ENCODE results near the gene NAV2. TPM values are rescaled to one million over a fixed set of nuclear protein-coding genes. Genes with fewer than 3 reads are reported as not detected.
"Not testable (repeated sequence)": the region's sequence is repeated elsewhere in the genome, so short reads cannot be mapped to it uniquely, and the experiment has no call there.

NAV2 gene
- total RNA-seq, 1 donor from 2014 or later = 47.3 TPM

GRCh38 chr11:19921976-19922688 is 209.5 kb downstream of the NAV2 start:
- DNase-seq (ENCODE audit: low spot score) = no peak

DNA sequence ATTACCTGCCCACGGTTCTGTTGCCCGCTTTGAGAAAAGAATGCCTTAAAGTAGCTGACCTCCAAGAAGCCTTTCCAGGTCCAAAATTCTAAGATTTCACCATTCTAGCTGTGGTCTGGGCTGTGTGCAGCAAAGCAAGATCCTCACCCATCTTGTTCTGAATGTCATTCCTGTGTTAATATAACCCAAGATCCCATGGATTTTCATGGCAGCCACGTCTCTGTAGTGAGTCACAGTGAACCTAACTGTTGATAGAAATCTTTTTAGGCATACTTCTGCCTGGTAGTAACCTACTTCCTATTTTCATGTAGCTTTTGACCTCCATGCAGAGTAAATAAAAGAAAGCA is 210.0 kb downstream of the NAV2 start:
- no peak for DNase-seq (ENCODE audit: low spot score)

GRCh38 chr11:19923626-19924025 is 211.0 kb downstream of the NAV2 start:
- no peak for DNase-seq (ENCODE audit: low spot score)

GRCh38 chr11:19924311-19924710 is 211.7 kb downstream of the NAV2 start:
- DNase-seq (ENCODE audit: low spot score) = no peak

GRCh38 chr11:19924716-19925115 is 212.1 kb downstream of the NAV2 start:
- DNase-seq (ENCODE audit: low spot score) = no peak

GRCh38 chr11:19927403-19927802 is 214.8 kb downstream of the NAV2 start:
- DNase-seq (ENCODE audit: low spot score) = not testable (repeated sequence)

- DNase-seq (ENCODE audit: low spot score) = no peak
Measured at GRCh38 chr11:19929147-19929546, 216.5 kb downstream of the NAV2 start.

- no peak for DNase-seq (ENCODE audit: low spot score)
Measured at GRCh38 chr11:19929655-19930054, 217.0 kb downstream of the NAV2 start.

- no peak for DNase-seq (ENCODE audit: low spot score)
Measured at GRCh38 chr11:19931141-19931770, 218.6 kb downstream of the NAV2 start.

DNA sequence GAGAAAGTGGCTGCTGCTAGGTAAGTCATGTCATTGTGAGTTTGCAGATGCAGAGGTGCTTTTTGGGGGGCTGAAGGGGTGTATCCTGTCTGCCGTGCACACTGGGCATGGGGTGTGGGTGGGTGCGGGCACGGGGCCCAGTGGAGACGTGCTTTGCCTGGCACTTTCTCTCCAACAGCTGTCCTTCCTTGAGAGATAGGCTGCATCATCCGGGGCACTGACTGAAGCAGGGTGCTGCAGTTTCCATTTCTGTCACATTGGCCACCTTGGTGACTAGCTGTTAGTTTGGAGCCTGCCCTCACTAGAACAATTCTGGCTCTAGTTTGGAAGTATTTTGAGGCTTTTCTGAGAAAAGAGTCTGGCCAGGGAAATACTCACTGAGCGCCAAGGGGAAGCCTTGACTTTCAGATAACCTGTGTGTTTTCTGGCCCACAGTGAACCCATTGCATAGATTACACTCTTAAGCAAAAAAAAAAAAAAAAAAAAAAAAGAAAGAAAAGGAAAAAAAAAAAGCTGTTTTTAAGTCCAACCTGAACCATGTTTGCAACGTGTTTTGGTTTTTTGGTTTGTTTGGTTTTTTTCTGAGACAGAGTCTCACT is 219.2 kb downstream of the NAV2 start:
- DNase-seq (ENCODE audit: low spot score) = no peak

DNA sequence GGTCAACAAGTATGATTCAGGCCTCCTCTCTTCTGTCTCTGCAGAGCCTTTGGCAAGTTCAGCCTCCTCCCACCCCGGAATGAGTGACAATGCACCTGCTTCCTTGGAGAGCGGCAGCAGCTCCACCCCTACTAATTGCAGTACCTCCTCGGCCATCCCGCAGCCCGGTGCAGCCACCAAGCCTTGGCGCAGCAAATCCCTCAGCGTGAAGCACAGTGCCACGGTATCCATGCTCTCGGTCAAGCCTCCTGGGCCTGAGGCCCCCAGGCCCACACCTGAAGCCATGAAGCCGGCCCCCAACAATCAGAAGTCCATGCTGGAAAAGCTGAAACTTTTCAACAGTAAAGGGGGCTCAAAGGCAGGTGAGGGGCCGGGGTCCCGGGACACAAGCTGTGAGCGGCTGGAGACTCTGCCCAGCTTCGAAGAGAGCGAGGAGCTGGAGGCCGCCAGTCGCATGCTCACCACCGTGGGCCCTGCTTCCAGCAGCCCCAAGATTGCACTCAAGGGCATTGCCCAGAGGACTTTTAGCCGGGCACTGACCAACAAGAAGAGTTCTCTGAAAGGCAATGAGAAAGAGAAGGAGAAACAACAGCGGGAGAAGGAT is 220.6 kb downstream of the NAV2 start:
- no peak for DNase-seq (ENCODE audit: low spot score)

- no peak for DNase-seq (ENCODE audit: low spot score)
Measured at GRCh38 chr11:19933801-19934488, 221.3 kb downstream of the NAV2 start.

GRCh38 chr11:19934828-19935259 is 222.2 kb downstream of the NAV2 start:
- no peak for DNase-seq (ENCODE audit: low spot score)

DNA sequence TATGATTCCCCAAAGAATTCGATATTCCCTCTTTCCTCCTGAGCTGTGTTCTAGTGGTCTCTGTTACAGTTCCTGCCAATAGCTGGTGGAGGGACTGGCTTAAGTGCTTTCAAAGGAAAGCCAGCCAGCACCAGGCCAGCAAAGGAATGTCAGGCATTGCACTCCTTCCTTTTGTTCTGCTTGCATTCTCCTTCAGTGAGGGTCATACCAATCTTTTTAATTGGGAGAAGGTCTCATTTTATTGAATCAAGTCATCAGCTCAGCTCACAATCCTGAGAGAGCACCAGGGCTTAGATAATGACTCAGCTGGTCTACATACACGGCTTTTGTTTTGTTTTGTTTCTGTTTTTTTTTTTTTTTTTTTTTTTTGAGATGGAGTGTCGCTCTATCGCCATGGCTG is 222.9 kb downstream of the NAV2 start:
- DNase-seq (ENCODE audit: low spot score) = no peak

DNA sequence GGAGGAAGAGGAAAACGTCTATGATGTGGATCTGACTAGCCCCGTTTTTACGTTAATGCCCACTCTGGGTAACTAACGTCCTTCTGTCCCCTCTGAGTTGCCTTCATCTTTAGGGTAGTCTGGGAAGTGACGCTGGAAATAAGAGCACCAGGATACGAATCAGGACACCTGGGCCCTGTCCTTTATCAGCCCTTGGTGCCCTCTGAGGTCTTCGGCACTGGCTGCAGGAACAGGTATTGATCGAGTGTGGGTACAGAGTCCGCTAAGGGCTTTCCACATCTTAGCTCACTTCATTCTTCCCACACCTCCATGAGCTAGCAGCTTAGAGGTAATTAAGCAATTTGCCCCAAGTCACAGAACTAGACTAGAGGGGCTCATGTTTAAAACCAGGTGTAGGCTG is 223.8 kb downstream of the NAV2 start:
- no peak for DNase-seq (ENCODE audit: low spot score)

GRCh38 chr11:19938169-19938856 is 225.7 kb downstream of the NAV2 start:
- DNase-seq (ENCODE audit: low spot score) = no peak

- no peak for DNase-seq (ENCODE audit: low spot score)
Measured at GRCh38 chr11:19938866-19939265, 226.2 kb downstream of the NAV2 start.

GRCh38 chr11:19939415-19939929 is 226.8 kb downstream of the NAV2 start:
- no peak for DNase-seq (ENCODE audit: low spot score)

GRCh38 chr11:19940831-19941230 is 228.2 kb downstream of the NAV2 start:
- DNase-seq (ENCODE audit: low spot score) = no peak

DNA sequence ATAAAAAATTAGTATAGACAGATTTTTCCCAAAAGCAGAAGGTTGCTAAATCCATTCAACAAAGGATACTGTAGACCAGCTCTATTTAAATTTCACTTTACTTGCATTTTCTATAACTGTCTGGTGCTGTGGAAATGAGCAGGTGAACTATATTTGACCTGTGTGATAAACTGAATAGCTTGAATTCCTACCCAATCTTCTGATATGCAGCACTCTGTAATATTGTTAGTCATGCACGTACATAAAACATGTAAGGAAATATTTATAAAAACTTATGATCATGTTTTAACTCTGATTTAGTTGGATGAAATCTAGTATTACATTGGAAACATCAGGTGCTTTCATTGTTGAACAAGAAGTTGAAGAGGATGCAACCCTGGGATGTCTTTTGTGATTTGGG is 234.0 kb downstream of the NAV2 start:
- DNase-seq (ENCODE audit: low spot score) = no peak

DNA sequence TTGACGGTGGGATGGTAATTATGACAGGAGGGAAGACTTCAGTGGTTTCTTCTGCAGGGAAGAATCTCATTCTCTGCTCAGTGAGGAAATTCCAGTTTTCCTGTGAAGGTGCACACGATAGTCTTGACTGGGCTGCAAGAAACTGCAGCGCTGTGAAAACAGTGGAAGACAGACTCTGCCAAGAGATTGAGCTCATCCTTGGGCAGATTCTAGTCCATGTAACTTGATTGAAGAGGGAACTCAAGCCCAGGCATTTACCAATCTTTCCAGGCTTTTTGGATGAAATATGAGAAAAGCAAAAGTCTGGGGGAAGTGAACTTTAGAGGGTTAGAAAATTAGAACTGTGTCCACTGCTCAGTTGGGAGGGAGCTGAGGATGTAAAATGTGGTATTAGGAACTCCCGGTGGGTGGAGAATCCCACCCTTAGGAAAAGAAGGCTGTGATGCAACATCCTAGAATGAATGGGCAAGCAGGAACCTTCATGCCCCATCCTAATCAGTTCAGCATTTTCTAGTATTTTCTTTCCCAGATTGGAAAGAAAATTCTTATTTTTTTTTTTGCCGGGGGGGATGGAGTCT is 235.0 kb downstream of the NAV2 start:
- no peak for DNase-seq (ENCODE audit: low spot score)
